ENCODE data around the gene FIZ1.

The FIZ1 gene

DNA sequence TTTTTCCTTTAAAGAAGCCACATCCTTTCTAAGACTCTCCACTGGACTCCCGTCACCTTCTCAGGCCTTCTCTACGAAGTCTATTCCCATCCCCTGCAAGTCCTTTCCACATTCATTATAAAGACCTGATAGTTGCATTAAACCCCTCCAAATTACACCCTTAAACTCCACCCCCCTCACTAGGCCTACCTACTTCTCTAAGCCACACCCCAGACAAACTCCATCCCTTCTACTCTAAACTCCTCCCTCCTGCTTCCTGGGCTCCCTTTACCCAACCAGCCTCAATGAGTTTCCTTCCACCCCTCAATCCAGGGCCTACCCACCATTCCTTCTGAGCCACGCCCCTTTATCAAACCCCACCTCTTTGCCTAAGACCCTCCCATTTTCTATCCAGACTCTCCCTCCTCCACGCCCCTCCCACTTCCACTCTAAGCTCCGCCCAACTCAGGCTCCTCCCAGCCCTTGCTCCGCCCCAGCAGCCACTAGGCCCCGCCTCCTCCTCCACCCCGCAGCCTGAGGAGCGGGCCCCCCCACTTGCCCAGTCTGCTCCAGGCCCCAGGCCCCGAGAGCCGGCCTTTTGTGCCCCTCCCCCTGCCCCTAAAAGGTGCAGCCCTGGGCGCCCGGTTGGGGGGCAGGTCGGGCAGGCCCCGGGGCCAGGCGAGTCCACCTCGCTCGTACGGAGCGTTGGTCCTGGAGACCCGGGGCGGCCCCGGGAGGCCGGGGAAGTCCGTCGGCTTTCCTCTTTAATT lies 424 bp downstream of the FIZ1 start:
- H3K27ac Mint-ChIP-seq, result peak overlapping the region; percentile 99
- peaks cover 4% of the 10 kb centered on the region for H3K9me3 Mint-ChIP-seq
- ATAC-seq (peak; percentile 55), DNase-seq (peak; percentile 94)
- peak overlapping the region; percentile 97 for H3K4me3 Mint-ChIP-seq
- H3K36me3 Mint-ChIP-seq (ENCODE audit: low read depth), result peaks cover 30% of the 10 kb centered on the region
- no peaks in the 10 kb centered on the region for H3K27me3 Mint-ChIP-seq
- peaks cover 23% of the 10 kb centered on the region for H3K4me1 Mint-ChIP-seq

DNA sequence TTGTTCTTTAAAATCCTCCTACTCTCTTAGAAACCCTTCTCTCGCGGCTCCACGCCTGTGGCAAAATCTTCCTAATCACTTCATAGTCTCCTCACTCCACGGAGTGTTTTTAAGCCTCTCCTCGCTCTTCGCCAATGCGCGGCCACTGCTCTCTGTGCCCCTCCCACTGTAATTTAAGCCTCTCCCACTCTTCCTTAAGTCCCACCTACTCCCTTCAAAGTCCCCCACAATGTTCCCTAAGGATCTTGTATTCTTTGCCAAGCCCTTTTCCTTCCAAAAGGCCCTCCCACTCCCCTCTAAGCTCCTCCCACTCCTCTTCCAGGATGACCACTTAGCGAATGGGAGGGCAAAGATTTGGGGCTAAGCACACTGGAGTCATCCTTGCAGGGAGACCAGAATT lies 1.3 kb downstream of the FIZ1 start:
- no peak overlapping the region for H3K27ac Mint-ChIP-seq
- peaks cover 4% of the 10 kb centered on the region for H3K9me3 Mint-ChIP-seq
- H3K4me3 Mint-ChIP-seq, result no peak overlapping the region
- H3K27me3 Mint-ChIP-seq, result no peaks in the 10 kb centered on the region
- peaks cover 33% of the 10 kb centered on the region for H3K36me3 Mint-ChIP-seq (ENCODE audit: low read depth)
- ATAC-seq, result no peak
- DNase-seq, result no peak
- peaks cover 18% of the 10 kb centered on the region for H3K4me1 Mint-ChIP-seq

DNA sequence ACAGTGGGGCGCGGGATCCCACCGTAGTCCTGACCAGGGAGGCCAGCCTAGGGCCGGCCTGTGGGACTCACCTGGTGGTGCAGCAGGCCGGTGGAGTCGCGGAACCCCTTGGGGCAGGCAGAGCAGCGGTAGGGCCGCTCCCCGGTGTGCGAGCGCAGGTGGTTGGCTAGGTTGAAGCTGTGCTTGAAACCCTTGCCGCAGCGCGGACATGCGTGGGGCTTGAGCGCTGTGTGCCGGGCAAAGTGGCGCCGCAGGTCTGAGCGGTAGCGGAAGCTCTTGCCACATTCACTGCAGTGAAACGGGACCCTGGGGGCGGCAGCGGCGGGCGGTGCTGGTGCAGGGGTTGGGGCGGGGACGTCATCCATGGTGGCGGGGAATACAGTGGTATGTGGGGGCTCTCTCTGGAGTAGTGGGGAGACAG lies 1.8 kb downstream of the FIZ1 start:
- peaks cover 4% of the 10 kb centered on the region for H3K9me3 Mint-ChIP-seq
- peaks cover 18% of the 10 kb centered on the region for H3K4me1 Mint-ChIP-seq
- H3K36me3 Mint-ChIP-seq (ENCODE audit: low read depth), result peaks cover 33% of the 10 kb centered on the region
- DNase-seq (no peak), ATAC-seq (no peak)
- H3K27ac Mint-ChIP-seq, result no peak overlapping the region
- no peak overlapping the region for H3K4me3 Mint-ChIP-seq
- no peaks in the 10 kb centered on the region for H3K27me3 Mint-ChIP-seq

DNA sequence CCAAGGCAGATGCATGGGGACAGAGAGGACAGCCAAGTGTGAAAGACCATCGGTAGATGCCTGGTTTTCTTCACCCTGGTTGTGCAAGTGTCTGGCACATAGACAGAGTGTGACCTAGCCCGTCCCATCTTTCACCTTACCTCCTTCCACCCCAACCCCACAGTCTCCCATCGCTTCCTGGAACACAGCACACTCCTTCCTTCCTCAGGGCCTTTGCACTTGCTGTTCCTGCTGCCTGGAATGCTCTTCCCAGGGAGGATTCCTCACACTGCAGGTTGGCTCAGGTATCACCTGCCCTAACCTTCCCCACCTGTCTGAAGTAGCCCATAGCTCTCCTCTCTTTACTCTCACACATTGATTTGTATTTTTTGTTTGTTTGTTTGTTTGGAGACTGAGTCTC lies 3.0 kb downstream of the FIZ1 start:
- H3K4me1 Mint-ChIP-seq, result peaks cover 13% of the 10 kb centered on the region
- peaks cover 4% of the 10 kb centered on the region for H3K9me3 Mint-ChIP-seq
- no peak overlapping the region for H3K27ac Mint-ChIP-seq
- no peak overlapping the region for H3K4me3 Mint-ChIP-seq
- peaks cover 38% of the 10 kb centered on the region for H3K36me3 Mint-ChIP-seq (ENCODE audit: low read depth)
- ATAC-seq (no peak), DNase-seq (no peak)
- no peaks in the 10 kb centered on the region for H3K27me3 Mint-ChIP-seq

DNA sequence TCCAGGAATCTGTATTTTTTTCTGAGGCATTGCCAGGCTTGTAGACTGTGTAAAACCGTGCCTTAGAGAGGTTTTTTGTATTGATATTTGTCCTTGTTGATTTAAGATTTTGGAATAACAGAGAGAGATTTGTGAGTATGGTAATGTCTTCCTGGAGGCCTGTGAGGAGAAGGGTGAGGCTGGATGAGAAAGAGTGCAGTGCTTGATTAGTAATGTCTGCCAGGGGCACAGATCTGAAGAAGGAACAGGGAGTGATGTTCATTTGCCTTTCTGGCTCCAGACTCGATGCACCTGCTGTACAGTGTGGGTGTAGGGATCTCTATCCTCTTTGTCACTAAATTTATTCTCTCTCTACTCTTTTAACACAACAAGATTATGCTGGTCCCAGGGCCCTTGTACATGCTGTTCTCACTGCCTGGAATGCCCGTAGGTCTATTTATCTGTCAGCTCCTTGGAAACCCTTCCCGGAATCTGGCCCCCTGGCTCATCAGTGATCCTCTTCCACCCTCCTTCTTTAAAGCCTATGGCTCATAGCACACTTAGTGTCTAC lies 4.2 kb downstream of the FIZ1 start:
- Mint-ChIP-seq H3K9me3 (peaks cover 4% of the 10 kb centered on the region), H3K27me3 (no peaks in the 10 kb centered on the region), H3K27ac (no peak overlapping the region), H3K4me3 (no peak overlapping the region), H3K4me1 (peaks cover 9% of the 10 kb centered on the region), H3K36me3 (ENCODE audit: low read depth) (peaks cover 38% of the 10 kb centered on the region)
- ATAC-seq (no peak), DNase-seq (no peak)

DNA sequence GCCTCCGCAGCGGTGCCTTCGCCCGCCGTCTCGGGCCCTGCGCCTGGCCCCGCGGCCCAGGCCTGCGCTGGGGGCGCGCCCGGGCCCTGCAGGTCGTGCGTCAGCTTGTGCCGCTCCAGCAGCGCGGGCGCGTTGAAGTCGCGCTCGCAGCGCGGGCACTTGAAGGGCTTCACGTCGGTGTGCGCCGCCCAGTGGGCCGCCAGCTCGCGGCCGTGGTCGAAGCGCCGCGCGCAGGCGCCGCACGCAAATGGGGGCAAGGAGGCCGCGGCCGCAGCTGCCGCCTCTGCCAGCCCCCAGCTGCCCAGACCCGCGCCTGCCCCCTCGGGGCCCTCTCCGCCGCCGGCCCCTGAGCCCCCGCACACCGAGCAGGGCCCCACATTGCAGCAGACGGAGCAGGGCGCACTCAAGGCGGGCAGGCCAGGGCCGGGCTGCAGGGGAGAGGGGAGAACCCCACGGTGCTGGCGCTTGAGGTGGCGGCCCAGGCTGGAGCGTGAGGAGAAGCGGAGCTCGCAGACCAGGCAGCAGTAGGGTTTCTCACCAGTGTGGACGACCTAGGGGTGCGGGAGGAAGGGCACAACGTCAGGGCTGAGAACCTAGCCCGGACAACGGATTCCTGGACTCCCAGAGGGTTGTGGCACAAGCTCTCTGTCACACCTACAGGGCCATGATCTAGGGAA lies 6.1 kb downstream of the FIZ1 start:
- no peak for ATAC-seq
- peaks cover 34% of the 10 kb centered on the region for H3K36me3 Mint-ChIP-seq (ENCODE audit: low read depth)
- H3K4me3 Mint-ChIP-seq, result no peak overlapping the region
- H3K27ac Mint-ChIP-seq, result no peak overlapping the region
- no peaks in the 10 kb centered on the region for H3K9me3 Mint-ChIP-seq
- peaks cover 7% of the 10 kb centered on the region for H3K4me1 Mint-ChIP-seq
- no peak for DNase-seq
- no peaks in the 10 kb centered on the region for H3K27me3 Mint-ChIP-seq

DNA sequence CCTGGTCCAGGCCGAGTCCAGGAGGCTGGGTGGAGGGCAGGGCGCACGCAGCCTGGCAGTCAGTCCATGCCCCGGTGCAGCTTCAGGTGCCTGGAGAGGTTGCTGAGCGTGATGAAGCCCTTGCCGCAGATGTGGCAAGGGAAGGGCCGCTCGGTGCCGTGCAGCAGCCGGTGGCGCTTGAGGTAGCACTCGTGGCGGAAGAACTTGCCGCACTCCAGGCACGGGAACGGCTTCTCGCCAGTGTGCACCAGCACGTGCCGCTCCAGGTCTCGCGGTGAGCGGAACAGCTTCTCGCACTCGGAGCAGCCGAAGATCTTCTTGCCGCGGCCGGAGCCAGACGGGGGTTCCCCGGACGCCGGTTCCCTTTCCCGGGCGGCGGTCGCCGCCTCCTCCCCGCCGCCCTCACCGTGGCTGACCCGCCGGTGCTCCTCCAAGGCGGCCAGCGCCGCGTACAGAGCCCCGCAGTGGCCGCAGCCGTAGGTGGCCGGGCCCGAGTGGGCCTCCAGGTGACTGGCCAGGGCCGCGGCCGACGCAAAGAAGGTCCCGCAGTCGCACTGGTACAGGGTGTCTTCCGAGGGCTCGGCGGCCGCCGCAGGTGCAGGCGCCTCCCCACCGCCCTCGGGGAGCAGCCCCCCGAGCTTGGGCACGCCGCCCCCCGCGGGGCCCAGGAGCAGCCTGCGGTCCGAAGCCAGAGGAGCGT lies 6.8 kb downstream of the FIZ1 start:
- peaks cover 8% of the 10 kb centered on the region for H3K4me1 Mint-ChIP-seq
- H3K4me3 Mint-ChIP-seq, result no peak overlapping the region
- no peaks in the 10 kb centered on the region for H3K27me3 Mint-ChIP-seq
- ATAC-seq (peak; percentile 42), DNase-seq (no peak)
- H3K36me3 Mint-ChIP-seq (ENCODE audit: low read depth), result peaks cover 32% of the 10 kb centered on the region
- no peak overlapping the region for H3K27ac Mint-ChIP-seq
- no peaks in the 10 kb centered on the region for H3K9me3 Mint-ChIP-seq

DNA sequence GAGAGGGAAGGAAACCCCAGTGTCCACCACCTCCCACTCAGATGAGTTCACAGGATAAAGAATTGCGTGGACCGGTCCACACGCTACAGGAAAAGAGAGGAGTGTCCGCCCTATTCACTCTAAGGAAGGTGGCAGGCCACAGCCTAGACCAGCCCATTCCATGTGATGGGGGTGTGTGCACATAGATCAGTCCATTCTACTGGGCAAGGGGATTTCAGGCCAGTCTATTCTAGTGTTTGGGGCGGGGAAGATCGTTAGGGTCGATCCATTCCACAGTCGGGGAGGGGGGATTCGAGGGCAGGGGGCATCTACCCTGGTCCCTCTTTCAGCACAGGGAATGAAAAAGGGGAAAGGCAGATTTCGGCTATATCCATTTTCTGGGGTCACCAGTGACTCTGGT lies 7.8 kb downstream of the FIZ1 start:
- no peak for ATAC-seq
- Mint-ChIP-seq H3K9me3 (no peaks in the 10 kb centered on the region), H3K27ac (no peak overlapping the region), H3K36me3 (ENCODE audit: low read depth) (peaks cover 27% of the 10 kb centered on the region), H3K4me1 (peaks cover 17% of the 10 kb centered on the region), H3K27me3 (no peaks in the 10 kb centered on the region), H3K4me3 (no peak overlapping the region)
- DNase-seq, result no peak

DNA sequence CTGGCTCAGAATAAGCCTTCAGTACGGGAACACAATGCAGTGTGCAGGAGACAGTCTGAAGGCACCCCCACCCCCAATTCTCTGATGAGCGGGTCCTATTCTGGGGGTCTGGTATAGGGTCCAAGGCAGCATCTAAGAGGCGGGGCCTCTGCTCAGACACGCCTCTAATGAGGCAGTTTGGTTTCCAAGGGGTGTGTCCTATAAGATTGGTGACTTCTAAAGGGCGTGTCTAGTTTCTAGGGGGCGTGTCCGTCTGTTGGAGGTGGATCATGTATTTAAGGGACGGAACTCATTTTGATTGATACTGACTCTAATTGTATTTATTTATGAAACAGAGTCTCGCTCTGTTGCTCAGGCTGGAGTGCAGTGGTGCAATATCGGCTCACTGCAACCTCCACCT lies 8.7 kb downstream of the FIZ1 start:
- no peak for ATAC-seq
- no peak for DNase-seq
- Mint-ChIP-seq H3K4me3 (no peak overlapping the region), H3K36me3 (ENCODE audit: low read depth) (peaks cover 19% of the 10 kb centered on the region), H3K4me1 (peaks cover 26% of the 10 kb centered on the region), H3K9me3 (no peaks in the 10 kb centered on the region), H3K27me3 (peaks cover 2% of the 10 kb centered on the region), H3K27ac (no peak overlapping the region)

DNA sequence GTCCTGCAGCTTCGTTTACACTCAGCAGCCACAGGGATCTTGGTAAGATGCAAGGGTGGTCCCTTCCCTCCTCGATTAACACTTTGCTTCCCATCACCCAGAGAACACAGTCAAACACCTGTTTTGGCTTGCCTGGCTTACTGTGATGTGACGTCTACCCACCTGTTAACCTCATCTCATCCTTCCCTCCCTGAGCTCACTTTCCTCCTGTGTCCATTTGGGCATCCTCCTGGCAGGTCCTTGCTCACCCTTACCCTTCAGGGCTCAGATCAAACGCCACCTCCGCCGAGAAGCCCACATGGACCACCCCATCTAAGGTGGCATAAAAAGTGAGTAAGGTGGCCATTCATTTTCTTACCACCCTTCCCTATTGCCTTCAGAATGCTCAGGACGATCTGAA lies 9.2 kb downstream of the FIZ1 start:
- Mint-ChIP-seq H3K4me3 (no peak overlapping the region), H3K27me3 (peaks cover 2% of the 10 kb centered on the region), H3K4me1 (peaks cover 30% of the 10 kb centered on the region), H3K9me3 (no peaks in the 10 kb centered on the region), H3K27ac (no peak overlapping the region), H3K36me3 (ENCODE audit: low read depth) (peaks cover 13% of the 10 kb centered on the region)
- ATAC-seq (no peak), DNase-seq (no peak)

DNA sequence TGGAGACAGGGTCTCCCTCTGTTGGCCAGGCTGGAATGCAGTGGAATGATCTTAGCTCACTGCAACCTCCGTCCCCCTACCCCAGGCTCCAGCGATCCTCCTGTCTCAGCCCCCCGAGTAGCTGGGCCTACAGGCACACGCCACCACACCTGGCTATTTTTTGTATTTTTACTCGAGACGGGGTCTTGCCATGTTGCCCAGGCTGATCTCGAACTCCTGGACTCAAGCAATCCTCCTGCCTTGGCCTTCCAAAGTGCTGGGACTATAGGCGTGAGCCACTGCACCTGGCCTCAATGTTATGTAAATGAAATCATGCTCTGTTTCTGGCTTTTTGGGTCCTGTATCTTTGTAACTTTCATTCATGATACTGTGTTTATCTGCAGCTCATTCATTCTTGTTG lies 10.6 kb downstream of the FIZ1 start:
- ATAC-seq, result no peak
- Mint-ChIP-seq H3K9me3 (no peaks in the 10 kb centered on the region), H3K4me3 (no peak overlapping the region), H3K36me3 (ENCODE audit: low read depth) (peaks cover 9% of the 10 kb centered on the region), H3K4me1 (peaks cover 30% of the 10 kb centered on the region), H3K27me3 (peaks cover 2% of the 10 kb centered on the region), H3K27ac (no peak overlapping the region)
- no peak for DNase-seq

DNA sequence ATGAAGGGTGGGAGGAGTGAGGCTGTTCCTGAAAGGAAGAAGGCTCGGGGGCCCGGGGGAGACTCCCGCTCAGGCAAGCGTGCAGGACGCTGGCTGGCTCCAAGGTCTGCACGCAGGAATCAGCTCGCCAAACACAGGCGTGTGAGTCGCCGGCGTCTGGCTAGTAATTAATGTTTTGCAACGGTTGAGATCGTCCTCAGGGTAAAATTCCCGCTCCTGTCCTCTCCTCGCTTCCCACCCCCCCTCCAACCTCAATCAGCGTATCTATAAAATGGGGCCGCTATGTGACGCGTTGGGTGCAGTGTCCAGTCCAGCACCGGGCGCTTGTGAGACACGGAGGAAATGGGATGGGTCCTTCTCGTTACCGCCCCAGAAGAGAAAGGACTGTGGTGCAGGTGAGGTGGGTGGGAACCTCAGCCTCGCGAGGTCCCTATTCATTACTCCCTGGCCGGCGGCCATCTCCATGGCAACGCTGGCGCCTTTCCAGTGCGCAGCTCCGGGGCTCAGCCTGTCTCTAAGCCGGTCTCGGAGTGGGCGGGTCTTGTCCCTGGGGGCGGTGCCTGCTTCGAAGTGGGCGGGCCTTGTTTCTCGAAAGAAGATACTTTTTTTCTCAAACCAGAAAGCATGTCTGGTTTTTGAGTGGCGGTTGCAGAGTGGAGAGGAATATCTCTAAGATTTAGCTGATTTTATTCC lies 12.2 kb downstream of the FIZ1 start:
- peaks cover 2% of the 10 kb centered on the region for H3K27me3 Mint-ChIP-seq
- peaks cover 31% of the 10 kb centered on the region for H3K4me1 Mint-ChIP-seq
- H3K27ac Mint-ChIP-seq, result no peak overlapping the region
- peak; percentile 97 for ATAC-seq
- peaks cover 6% of the 10 kb centered on the region for H3K36me3 Mint-ChIP-seq (ENCODE audit: low read depth)
- no peaks in the 10 kb centered on the region for H3K9me3 Mint-ChIP-seq
- peak overlapping the region; percentile 77 for H3K4me3 Mint-ChIP-seq
- DNase-seq, result peak; percentile 95

DNA sequence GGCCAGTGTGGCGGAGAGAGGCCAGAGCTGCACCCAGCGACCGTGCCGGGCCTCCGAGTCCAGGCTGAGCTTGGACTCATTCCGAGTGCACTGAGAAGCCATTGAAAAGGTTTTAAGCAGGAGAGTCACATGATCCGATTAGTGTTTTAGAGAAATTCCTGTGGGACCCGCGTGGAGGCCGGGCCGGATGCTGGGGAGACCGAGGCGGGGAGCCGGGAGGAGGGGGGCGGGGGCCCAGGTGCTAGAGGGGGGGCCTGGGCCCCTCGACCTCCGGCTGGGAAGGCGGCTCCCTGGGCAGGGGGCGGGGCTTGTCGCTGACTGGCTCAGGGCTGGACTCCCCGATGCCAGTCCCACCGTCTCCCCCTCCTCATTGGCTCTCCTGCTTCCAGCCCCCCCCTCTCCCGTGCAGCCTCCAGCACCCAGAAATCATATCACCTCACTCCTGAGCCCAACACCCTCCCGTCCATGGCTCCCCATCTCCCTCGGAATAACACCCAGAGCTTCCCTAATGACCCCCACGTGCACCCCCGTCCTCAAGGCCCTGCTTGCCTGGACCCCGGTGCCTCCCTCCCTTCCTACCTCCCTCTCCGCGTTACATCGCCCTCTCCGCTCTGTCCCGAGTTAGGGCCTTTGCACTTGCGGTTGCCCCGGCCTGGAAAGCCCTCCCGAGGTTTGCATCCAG lies 13.5 kb downstream of the FIZ1 start:
- peak overlapping the region; percentile 61 for H3K4me3 Mint-ChIP-seq
- DNase-seq (peak; percentile 67), ATAC-seq (peak; percentile 27)
- H3K9me3 Mint-ChIP-seq, result no peaks in the 10 kb centered on the region
- peaks cover 2% of the 10 kb centered on the region for H3K27me3 Mint-ChIP-seq
- peaks cover 41% of the 10 kb centered on the region for H3K4me1 Mint-ChIP-seq
- no peaks in the 10 kb centered on the region for H3K36me3 Mint-ChIP-seq (ENCODE audit: low read depth)
- H3K27ac Mint-ChIP-seq, result no peak overlapping the region

DNA sequence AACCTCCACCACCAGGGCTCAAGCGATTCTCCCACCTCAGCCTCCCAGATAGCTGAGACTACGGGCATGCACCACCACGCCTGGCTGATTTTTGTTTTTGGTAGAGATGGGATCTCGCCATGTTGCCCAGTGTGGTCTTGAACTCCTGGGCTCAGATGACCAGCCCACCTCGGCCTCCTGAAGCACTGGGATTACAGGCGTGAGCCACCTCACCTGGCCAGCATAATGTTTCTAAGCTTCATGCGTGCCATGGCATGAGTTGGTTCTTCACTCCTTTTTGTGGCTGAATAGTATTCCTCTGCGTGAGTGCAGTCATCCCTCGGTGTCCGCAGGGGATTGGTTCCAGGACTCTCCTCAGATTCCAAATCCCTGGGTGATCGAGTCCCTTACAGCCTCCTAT lies 14.4 kb downstream of the FIZ1 start:
- Mint-ChIP-seq H3K4me3 (no peak overlapping the region), H3K4me1 (peaks cover 42% of the 10 kb centered on the region), H3K27me3 (peaks cover 2% of the 10 kb centered on the region), H3K27ac (no peak overlapping the region), H3K9me3 (no peaks in the 10 kb centered on the region), H3K36me3 (ENCODE audit: low read depth) (peaks cover under 1% of the 10 kb centered on the region)
- ATAC-seq, result no peak
- DNase-seq, result no peak

Data from activated naive CD8-positive, alpha-beta T cell treated with anti-CD3 and anti-CD28 coated beads, Interleukin-2, amount 50 U/mL, for 24 hours (primary cell).